K562 (cell line): ENCODE results near the gene ATP6V1F. TPM values are rescaled to one million over a fixed set of nuclear protein-coding genes. Genes with fewer than 3 reads are reported as not detected.
A peak's percentile ranks its signal among the peaks of the same experiment; 100 is the strongest.

Experiments used
- ATAC-seq: fragments of 200-7000 bp; cut with Tn5 transposase; 3 replicates; pipeline ENCODE4 v1.9.1; 2020; ENCODE audit warnings: moderate library complexity
- BruUV-seq: library from RNA; stranded (reverse); fragments of 400-500 nt; replicated peaks from 2 replicates; lab custom pipeline; 2021; lab: Mats Ljungman, UMichigan
- CTCF ChIA-PET: fragments of 300-600 bp; formaldehyde crosslinking; extraction: SDS; loops from one replicate; lab custom pipeline; 2021; ENCODE audit warnings: low intra/inter-chr PET ratio; lab: Yijun Ruan, JAX
- POLR2A ChIA-PET: fragments of 300-600, 350-650 bp; sonication (Branson Sonifier 250); formaldehyde crosslinking; extraction: SDS; loops from one replicate; lab custom pipeline; 2021; ENCODE audit warnings: antibody characterized with exemption, inconsistent platforms; lab: Yijun Ruan, JAX
- DNase-seq, 4 experiments: peaks; one replicate each; pipeline versions ENCODE4 v3.0.0 to v3.0.0-alpha.2; 2011 to 2018; ENCODE audit warnings: low spot score in 3 of 4, mixed read lengths in 3 of 4; ENCODE audit errors: extremely low read depth in 1 of 4
- FAIRE-seq: peaks from 2 replicates; lab custom pipeline; 2011; peaks lifted over from hg19 to GRCh38; lab: Jason Lieb, UNC
- H2AFZ ChIP-seq: 2 replicates; pipeline ENCODE4 v1.6.0; 2011; ENCODE audit warnings: low read depth, low read length, control low read depth, inconsistent platforms
- H3K27ac ChIP-seq: fragments of 200-600 bp; 3 replicates; pipeline ENCODE4 v1.8.0; 2011; ENCODE audit warnings: low read depth, mild to moderate bottlenecking, control low read depth, inconsistent platforms, low read length, moderate library complexity, mixed read lengths; ENCODE audit errors: extremely low read depth
- H3K27me3 ChIP-seq, 2 experiments: fragments of 300-600 bp in 1 of 2; 2 replicates in 1 of 2; 3 replicates in 1 of 2; pipeline versions ENCODE4 v1.6.0 to v1.8.0; 2011; ENCODE audit warnings: inconsistent platforms in 2 of 2, low read length in 2 of 2, mild to moderate bottlenecking in 1 of 2, mixed read lengths in 1 of 2, moderate library complexity in 1 of 2; ENCODE audit not compliant: control insufficient read depth in 2 of 2, insufficient read depth in 2 of 2
- H3K36me3 ChIP-seq: fragments of 300-600 bp; 3 replicates; pipeline ENCODE4 v1.8.0; 2011; ENCODE audit warnings: mild to moderate bottlenecking, low read length, inconsistent platforms; ENCODE audit not compliant: control insufficient read depth, insufficient read depth
- H3K4me1 ChIP-seq, 2 experiments: fragments of 200-600 bp in 1 of 2; replicated peaks in 1 of 2; 2 replicates in 1 of 2; 3 replicates in 1 of 2; pipeline versions ENCODE4 v1.5.1 to v1.8.0; 2011; ENCODE audit warnings: inconsistent platforms in 2 of 2, low read length in 2 of 2, mild to moderate bottlenecking in 1 of 2, mixed read lengths in 1 of 2, moderate library complexity in 1 of 2; ENCODE audit not compliant: control insufficient read depth in 2 of 2, insufficient read depth in 2 of 2
- H3K4me2 ChIP-seq: 2 replicates; pipeline ENCODE4 v1.6.1; 2011; ENCODE audit warnings: low read length, control low read depth, inconsistent platforms, mixed read lengths; ENCODE audit not compliant: insufficient read depth
- H3K4me3 ChIP-seq: fragments of 200-600 bp; sonication (generic), shearing (Covaris generic); 2 replicates; pipeline ENCODE4 v1.5.1; 2016; ENCODE audit warnings: control low read depth, inconsistent platforms
- H3K79me2 ChIP-seq: fragments of 200-600 bp; 3 replicates; pipeline ENCODE4 v1.8.0; 2011; ENCODE audit warnings: low read length, inconsistent platforms; ENCODE audit not compliant: control insufficient read depth, insufficient read depth
- H3K9ac ChIP-seq, 2 experiments: 2 replicates each; pipeline versions ENCODE4 v1.6.0 to v1.6.1; 2011; ENCODE audit warnings: low read depth in 2 of 2, low read length in 2 of 2, control low read depth in 1 of 2, inconsistent platforms in 1 of 2, mild to moderate bottlenecking in 1 of 2, mixed read lengths in 1 of 2; ENCODE audit not compliant: insufficient read depth in 1 of 2
- H3K9me1 ChIP-seq: one replicate; pipeline ENCODE4 v1.6.0; 2011; ENCODE audit warnings: inconsistent platforms, mild to moderate bottlenecking, low read length, moderate library complexity; ENCODE audit not compliant: control insufficient read depth, insufficient read depth
- H3K9me3 ChIP-seq: replicated peaks from 2 replicates; pipeline ENCODE4 v1.5.1; 2011; ENCODE audit warnings: low read depth, low read length, inconsistent platforms; ENCODE audit not compliant: control insufficient read depth, insufficient read depth
- H4K20me1 ChIP-seq: replicated peaks from 2 replicates; pipeline ENCODE4 v1.6.1; 2011; ENCODE audit warnings: low read length, inconsistent platforms, mixed read lengths; ENCODE audit not compliant: control insufficient read depth, insufficient read depth
- POLR2G ChIP-seq: fragments of 200-400 bp; formaldehyde crosslinking; IDR thresholded peaks from 2 replicates; pipeline ENCODE4 v1.6.1; 2017; ENCODE audit warnings: low read depth, mild to moderate bottlenecking, antibody characterized with exemption, low read length, moderate library complexity
- RBFOX2 ChIP-seq: fragments of 200-400 bp; formaldehyde crosslinking; IDR thresholded peaks from 2 replicates; pipeline ENCODE4 v1.6.1; 2017; ENCODE audit warnings: low read depth, mild to moderate bottlenecking, low read length, moderate library complexity
- RBM14 ChIP-seq: fragments of 200-400 bp; formaldehyde crosslinking; IDR thresholded peaks from 2 replicates; pipeline ENCODE4 v1.6.1; 2018; ENCODE audit warnings: low read depth, mild to moderate bottlenecking, low read length, moderate library complexity, borderline replicate concordance; ENCODE audit not compliant: insufficient read depth
- ZNF589 ChIP-seq: fragments of 200-800 bp; sonication (Bioruptor generic); IDR thresholded peaks from 2 replicates; pipeline ENCODE4 v1.6.1; 2016; ENCODE audit warnings: low read depth, missing genetic modification characterization, missing compliant biosample characterization
- ZNF766 ChIP-seq: fragments of 200-800 bp; sonication (Bioruptor generic); conservative IDR thresholded peaks from 2 replicates; pipeline ENCODE4 v1.6.1; 2016; ENCODE audit warnings: missing genetic modification characterization, missing compliant biosample characterization
- WGBS: fragments of 100-300 bp; shearing (Covaris generic); methylation state at CpG from one replicate; pipeline ENCODE4 v1.1.6; 2016; ENCODE audit warnings: low coverage, mixed read lengths; ENCODE audit not compliant: insufficient coverage; ENCODE audit errors: missing lambda C conversion rate; 5-methylcytosine and 5-hydroxymethylcytosine counted together
- in situ Hi-C: fragments of 300-500 bp; cut with MboI; formaldehyde crosslinking; loops from 4 replicates; pipeline ENCODE4 v1.15.0; 2018; ENCODE audit warnings: inconsistent platforms, mixed read lengths
- intact Hi-C: fragments of 100-400 bp; cut with micrococcal nuclease; formaldehyde crosslinking; loops from 2 replicates; pipeline ENCODE4 v1.14.2; 2022
- polyA plus RNA-seq, 8 experiments: library from polyadenylated mRNA; depleted of rRNA in 4 of 8; stranded (reverse) in 5 of 8; unstranded in 3 of 8; fragments of >200 nt; fragmentation: Nextera tagmentation in 2 of 8; fragmentation: Illumina TruSeq in 1 of 8; extraction: Ambion mirVana in 2 of 8; extraction: Trizol in 1 of 8; gene quantifications; 2 replicates each; pipeline versions ENCODE4 v1.2.1 to v1.2.3, GENCODE V29; 2011 to 2014; ENCODE audit warnings: inconsistent platforms in 1 of 8, missing spikeins in 1 of 8
- total RNA-seq, 7 experiments: library from RNA; depleted of rRNA in 6 of 7; stranded (reverse); fragments of >200 nt in 6 of 7; fragmentation: Illumina TruSeq in 2 of 7; extraction: Trizol in 2 of 7; gene quantifications; 2 replicates each; pipeline versions ENCODE4 v1.2.1 to v1.2.3, GENCODE V29; 2011 to 2021; ENCODE audit warnings: low replicate concordance in 1 of 7
- TF ChIP-seq, protein P1 (sequence below): IDR thresholded peaks from 2 replicates; pipeline ENCODE4 v1.6.1; 2011; ENCODE audit warnings: borderline replicate concordance, low read depth, mild to moderate bottlenecking, moderate library complexity, low read length; ENCODE audit not compliant: insufficient read depth, poor library complexity, severe bottlenecking

Gene ATP6V1F
- total and polyA plus RNA-seq, 9 of the 15 experiments (the other 6 are each of a cell fraction or from before 2014, with no cell fraction given), result 206 to 1,123 (median 542) TPM

DNA sequence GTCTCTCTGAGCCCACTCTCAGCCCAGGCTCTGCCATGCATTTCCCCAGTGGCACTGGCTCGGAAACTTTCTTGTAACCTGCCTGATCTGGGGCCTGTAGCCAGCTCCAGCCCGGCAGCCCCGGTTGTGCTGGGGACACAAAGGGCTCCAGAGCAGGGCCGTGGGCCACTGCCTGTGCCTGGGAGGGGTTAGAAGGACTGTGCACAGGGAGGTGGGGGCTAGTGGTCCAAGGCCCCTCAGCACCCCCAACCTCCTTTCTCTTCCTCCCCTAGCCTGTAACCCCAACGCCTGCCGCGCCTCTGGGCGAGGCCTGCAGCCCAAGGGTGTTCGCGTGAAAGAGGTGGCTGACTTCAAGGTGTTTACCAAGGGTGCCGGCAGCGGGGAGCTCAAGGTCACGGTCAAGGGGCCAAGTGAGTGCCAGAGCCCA, 22.9 kb upstream of the ATP6V1F start:
- no peak overlapping the region for H2AFZ ChIP-seq
- no peak for FAIRE-seq
- in situ Hi-C loops, result no loop called here
- no peak overlapping the region; a peak in 1 of 4 replicates for H3K9ac ChIP-seq
- no TSS peak for BruUV-seq
- H3K36me3 ChIP-seq, result peaks cover 100% of the 10 kb centered on the region; the same call in 2 of the 3 replicates
- no peak for ATAC-seq
- peaks cover 2% of the 10 kb centered on the region; the same call in 1 of the 3 replicates for H3K79me2 ChIP-seq
- H3K9me3 ChIP-seq, result no peaks in the 10 kb centered on the region
- peaks cover 0 to 60% of the 10 kb centered on the region in 2 experiments; a peak in 2 of 5 replicates for H3K4me1 ChIP-seq
- ChIA-PET CTCF (interaction anchor here (0.6 kb wide), 1 partner anchor 238 kb away, joined by 5 read pairs; no protein-coding TSS in a partner anchor), POLR2A (interaction anchor here (0.6 to 1.5 kb wide), 5 partner anchors 21 to 144 kb away, joined by 3 to 6 read pairs (median 3); no protein-coding TSS in a partner anchor)
- H3K27ac ChIP-seq, result no peak overlapping the region
- peaks cover 21% of the 10 kb centered on the region; the same call in 1 of the 2 replicates for H4K20me1 ChIP-seq
- intact Hi-C loops, result no loop called here
- no peak for DNase-seq
- 0 out of 2 replicates have a peak, but pooled peaks have one; percentile 43 for TF ChIP-seq RBFOX2
- TF ChIP-seq POLR2G, result peak; percentile 66
- TF ChIP-seq, protein P1, sequence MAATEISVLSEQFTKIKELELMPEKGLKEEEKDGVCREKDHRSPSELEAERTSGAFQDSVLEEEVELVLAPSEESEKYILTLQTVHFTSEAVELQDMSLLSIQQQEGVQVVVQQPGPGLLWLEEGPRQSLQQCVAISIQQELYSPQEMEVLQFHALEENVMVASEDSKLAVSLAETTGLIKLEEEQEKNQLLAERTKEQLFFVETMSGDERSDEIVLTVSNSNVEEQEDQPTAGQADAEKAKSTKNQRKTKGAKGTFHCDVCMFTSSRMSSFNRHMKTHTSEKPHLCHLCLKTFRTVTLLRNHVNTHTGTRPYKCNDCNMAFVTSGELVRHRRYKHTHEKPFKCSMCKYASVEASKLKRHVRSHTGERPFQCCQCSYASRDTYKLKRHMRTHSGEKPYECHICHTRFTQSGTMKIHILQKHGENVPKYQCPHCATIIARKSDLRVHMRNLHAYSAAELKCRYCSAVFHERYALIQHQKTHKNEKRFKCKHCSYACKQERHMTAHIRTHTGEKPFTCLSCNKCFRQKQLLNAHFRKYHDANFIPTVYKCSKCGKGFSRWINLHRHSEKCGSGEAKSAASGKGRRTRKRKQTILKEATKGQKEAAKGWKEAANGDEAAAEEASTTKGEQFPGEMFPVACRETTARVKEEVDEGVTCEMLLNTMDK, result no peak
- TF ChIP-seq ZNF766 (CRISPR knock-in tag), result no peak
- no peak for TF ChIP-seq ZNF589 (CRISPR knock-in tag)
- TF ChIP-seq RBM14, result 0 out of 2 replicates have a peak, but pooled peaks have one; percentile 41
- H3K4me3 ChIP-seq, result no peak overlapping the region
- peaks cover 6% of the 10 kb centered on the region for H3K9me1 ChIP-seq
- H3K4me2 ChIP-seq, result no peak overlapping the region
- no peaks in the 10 kb centered on the region for H3K27me3 ChIP-seq
- 88% methylated on average over 13 of the region's 13 CpGs for WGBS
